HS-5 (cell line): Measurements from ENCODE around the gene SETDB1.

Experiments
- DNase-seq: peaks from one replicate; pipeline ENCODE4 v3.0.0-alpha.2; 2012; ENCODE audit warnings: low read depth

Gene SETDB1

DNA sequence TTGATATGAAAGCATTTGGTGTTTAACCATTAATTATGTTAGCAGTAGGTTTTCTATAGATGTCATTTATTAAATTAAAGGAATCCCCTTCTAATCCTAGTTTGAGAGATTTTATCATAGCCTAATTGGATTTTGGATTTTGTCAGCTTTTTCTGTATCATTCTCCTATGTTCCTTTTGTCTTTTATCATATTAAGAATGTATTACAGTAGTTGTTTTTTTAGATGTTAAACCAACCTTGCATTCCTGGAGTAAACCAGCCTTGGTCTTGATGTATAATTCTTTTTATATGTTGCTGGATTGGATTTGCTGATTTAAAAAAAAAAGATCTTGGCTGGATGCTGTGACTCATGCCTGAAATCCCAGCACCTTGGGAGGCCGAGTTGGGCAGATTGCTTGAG, 5.6 kb downstream of the SETDB1 start:
- DNase-seq: no peak

DNA sequence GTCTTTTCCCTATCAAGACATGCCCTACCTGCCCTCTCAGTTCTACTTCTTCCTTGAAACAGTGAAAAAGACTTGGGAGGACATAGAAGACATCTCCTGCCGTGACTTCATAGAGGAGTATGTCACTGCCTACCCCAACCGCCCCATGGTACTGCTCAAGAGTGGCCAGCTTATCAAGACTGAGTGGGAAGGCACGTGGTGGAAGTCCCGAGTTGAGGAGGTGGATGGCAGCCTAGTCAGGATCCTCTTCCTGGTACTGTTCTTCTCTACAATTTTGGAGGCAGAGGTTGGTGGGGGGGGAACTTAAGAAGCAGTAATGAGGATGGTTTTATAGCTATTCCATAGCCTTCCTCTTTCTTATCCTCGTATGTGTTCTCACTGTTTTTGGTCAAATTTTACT, 18.7 kb downstream of the SETDB1 start:
- DNase-seq: no peak

DNA sequence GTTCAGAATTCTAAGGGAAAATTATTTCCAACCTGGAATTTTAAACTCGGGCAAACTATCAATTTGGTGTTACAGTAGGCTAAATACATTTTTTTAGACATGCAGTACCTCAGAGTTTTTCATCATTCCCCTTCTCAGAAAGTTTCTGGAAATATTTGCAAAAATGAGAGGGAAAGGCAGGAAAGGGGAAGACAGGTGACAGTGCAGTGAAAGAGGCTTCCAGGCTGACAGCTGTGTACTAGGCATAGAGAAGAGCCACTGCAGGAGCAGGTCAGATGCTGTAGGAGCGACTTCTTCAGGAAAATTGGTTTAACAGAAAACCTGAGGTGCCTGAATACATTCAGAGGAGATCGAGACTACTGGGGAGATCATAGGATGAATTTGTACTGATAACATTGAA, 28.5 kb downstream of the SETDB1 start:
- DNase-seq: no peak

DNA sequence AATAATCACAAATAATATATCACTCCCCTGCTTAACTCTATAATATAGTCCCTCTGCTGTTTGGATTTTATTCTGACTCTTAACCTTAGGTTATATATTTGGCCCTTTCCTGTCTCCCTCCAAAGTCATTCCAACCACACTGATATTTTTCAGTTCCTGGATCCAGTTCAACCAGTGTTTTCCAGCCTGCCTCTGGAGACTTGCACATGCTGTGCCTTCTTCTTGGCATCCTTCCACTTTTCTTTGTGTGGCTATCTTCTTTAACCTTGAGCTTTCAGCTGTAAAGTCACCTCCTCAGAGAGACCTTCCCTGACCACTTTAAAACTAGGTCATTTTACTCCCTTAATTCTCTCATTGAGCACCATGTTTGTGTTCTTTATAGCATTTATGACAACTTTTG, 29.1 kb downstream of the SETDB1 start:
- DNase-seq: no peak

DNA sequence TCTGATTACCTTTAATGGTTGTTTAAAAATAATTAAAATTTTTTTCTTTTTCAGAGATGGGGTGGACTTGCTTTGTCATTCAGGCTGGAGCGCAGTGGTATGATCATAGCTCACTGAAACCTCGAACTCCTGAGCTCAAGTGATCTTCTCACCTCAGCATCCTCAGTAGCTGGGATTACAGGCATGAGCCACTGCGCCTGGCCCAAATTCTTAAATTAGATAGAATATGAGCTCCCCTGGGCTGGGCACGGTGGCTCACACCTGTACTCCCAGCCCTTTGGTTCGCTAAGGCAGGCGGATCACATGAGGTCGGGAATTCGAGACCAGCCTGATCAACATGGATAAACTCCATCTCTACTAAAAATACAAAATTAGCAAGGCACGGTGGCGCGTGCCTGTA, 31.5 kb downstream of the SETDB1 start:
- no peak for DNase-seq

DNA sequence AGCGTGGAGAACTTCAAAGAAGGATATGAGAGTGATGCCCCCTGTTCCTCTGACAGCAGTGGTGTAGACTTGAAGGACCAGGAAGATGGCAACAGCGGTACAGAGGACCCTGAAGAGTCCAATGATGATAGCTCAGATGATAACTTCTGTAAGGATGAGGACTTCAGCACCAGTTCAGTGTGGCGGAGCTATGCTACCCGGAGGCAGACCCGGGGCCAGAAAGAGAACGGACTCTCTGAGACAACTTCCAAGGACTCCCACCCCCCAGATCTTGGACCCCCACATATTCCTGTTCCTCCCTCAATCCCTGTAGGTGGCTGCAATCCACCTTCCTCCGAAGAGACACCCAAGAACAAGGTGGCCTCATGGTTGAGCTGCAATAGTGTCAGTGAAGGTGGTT, 34.5 kb downstream of the SETDB1 start:
- no peak for DNase-seq

DNA sequence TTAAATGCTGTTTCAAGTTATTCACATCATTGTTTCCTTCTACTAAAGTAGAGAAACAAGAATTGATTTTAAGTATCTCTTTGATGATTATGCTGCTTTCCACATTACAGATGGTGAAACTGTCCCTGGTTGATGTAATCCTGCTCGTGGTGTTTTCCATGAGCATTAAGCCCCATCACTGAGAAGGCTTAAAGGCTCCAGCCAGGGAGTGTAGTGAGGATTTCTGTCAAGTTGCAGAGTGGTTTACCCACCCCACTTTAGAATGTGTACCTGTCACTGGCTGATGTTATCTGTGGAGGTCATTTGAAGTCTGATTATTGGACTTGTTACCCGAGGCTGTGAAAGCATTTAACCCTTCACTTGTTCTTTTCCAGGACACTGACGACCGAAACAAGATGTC, 35.6 kb downstream of the SETDB1 start:
- DNase-seq: no peak

DNA sequence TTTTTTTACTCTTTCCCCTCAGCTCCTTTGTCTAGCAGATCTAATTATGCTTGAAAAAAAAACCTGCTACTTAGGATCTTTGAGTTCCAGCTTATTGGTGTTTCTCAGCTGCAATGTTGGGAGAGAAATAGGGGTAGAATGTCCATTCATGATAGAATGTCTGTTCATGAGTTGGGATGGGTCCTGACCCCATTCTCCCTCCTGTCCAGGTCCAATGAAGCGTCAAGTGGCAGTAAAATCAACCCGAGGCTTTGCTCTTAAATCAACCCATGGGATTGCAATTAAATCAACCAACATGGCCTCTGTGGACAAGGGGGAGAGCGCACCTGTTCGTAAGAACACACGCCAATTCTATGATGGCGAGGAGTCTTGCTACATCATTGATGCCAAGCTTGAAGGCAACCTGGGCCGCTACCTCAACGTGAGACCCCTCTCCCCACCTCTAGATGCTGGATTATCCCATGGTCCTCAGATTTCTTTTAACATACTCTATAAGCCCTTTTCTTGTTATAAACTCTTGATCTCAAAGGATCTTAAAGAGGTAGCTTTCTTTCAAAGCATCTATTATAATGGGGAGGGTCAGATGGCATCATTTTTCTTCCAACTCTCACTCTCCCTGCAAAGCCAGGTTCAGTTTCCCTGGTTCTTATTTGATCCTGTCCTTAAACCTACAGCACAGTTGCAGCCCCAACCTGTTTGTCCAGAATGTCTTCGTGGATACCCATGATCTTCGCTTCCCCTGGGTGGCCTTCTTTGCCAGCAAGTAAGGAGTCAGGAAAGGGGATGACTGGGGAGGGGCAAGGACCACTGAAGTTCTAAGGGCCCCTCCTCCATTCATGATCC, 37.4 kb downstream of the SETDB1 start:
- DNase-seq: no peak

DNA sequence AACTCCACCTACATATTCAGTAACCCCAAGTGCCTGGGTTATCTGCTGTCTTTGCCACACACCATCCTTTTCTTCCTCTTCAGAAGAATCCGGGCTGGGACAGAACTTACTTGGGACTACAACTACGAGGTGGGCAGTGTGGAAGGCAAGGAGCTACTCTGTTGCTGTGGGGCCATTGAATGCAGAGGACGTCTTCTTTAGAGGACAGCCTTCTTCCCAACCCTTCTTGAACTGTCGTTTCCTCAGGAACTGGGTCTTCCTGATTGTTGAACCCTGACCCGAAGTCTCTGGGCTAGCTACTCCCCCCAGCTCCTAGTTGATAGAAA, 38.0 kb downstream of the SETDB1 start:
- DNase-seq: no peak

DNA sequence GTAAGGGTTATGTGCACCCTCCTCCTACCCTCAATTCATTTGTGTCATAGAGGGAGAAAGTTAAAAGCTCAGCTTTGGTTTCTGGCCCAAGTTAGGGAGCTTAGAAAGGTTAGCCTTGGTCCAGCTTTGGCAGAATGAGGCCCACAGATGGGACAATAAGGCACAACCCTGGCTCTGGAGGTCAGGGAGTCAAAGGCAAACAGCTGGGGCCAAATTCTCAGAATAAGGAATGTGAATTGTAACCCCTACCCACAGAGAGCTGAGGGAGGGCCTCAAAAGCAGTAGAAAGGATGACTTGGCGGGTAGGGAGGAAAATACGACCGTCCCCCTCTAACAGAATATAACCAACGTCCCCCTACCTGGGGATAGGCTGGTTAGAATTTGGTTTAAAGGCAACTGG, 39.4 kb downstream of the SETDB1 start:
- DNase-seq: no peak

DNA sequence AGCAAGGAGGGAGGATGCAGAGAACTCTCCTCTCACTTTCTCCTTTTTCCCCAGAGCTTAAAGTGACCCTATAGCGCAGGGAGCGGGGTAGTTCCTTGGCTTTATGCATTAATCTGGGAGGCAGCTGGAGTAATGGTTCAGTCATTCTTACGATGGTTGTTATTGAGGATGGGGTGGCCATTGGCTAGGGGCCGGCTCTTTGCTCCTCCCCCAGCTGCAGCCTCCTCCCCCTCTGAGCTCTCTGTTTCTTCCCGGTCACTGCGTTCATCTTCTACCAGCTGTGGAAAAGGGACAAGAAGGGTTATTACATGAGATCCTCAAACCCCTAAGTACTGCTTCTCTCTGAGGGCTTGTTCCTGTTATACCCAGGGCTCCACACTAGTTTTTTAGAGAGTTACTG, 39.8 kb downstream of the SETDB1 start:
- DNase-seq: no peak

DNA sequence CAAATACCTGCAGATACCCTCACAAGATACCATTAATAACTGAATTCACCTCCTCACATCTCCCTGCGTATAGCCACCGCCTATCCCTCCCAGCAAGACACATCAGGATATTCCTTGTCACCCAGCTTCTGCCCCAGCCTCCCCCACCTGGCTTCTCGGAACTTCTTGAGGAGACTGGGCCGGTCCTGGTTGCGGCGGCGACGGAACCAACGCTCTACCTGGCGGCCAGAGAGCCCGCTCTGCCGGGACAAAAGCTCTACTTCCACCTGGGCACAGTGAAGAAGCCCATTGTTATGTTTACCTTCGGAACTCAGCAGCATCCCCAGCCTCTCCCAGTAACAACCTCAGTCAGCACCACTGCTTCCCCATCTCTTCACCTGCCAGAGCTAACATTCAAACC, 41.8 kb downstream of the SETDB1 start:
- no peak for DNase-seq

DNA sequence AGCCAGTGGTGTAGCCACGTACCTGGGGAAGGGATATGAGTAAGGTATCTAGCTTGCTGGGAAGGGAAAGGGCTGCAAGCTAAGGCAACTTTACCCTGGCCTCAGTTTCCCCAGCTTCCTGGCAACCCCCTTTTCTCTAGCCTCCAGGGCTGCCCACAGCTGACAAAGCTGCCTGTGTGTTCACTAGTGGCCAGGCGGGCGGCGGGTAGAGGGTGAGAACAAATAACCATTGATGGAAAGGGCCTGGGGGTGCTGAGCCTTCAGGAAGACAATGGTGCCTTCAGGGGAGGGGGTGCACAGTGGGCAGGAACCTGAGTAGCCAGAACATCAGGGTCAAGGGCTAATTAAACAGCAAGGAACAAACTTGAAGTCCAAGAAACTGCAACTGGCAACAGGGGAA, 42.3 kb downstream of the SETDB1 start:
- no peak for DNase-seq

DNA sequence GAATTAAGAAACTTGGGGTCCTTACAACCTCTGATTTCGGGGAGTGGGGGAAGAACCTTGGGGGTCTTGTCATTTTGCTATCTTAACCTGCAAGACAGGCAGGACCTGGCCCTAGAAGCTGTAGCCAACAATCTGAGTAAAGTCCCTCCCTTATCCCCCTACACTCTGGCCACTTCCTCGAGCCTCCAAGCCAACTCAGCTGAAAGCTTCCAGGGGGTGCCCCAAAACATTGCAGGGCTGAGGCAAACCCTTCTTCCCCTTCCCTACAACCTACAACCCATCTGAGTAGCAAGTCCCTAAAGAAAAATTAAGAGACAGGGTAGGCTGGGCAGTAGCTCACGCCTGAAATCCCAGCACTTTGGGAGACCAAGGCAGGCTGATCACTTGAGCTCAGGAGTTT, 43.5 kb downstream of the SETDB1 start:
- DNase-seq: no peak

DNA sequence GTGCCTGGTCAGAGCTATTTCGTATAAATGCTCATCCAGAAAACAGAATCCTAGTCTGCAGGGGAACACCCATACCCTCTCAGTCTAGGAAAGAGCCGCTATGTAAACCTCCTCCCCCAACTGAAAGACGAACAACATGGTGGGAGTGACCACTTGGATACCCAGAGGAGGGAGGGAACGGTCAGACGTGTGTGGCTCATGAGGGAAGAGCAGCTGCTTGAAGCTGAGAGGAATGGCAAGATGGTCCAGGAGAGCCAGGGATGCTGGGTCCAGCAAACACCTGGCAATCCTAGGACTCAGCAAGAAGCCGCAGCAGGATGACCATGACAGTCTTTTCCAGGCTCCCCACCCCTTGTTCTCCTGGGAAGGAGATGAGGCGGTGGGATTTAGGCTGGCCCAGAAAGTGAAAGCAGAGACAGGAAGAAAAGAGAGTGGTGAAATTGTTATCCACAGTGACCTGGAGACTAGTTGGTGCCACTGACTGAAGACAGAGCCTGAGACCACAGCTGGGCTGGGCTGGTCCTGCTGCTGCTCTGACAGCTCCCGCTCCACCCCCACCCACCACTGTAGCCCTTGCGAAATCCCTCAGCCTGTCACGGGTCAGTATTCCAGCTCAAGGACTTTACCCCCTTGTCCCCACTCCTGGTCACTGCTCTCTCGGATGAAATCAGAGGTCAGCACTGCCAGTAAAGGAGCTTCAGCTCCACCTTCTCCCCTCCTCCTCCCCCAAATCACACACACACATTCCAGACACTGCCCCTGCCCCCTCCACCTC, 44.8 kb downstream of the SETDB1 start:
- no peak for DNase-seq

DNA sequence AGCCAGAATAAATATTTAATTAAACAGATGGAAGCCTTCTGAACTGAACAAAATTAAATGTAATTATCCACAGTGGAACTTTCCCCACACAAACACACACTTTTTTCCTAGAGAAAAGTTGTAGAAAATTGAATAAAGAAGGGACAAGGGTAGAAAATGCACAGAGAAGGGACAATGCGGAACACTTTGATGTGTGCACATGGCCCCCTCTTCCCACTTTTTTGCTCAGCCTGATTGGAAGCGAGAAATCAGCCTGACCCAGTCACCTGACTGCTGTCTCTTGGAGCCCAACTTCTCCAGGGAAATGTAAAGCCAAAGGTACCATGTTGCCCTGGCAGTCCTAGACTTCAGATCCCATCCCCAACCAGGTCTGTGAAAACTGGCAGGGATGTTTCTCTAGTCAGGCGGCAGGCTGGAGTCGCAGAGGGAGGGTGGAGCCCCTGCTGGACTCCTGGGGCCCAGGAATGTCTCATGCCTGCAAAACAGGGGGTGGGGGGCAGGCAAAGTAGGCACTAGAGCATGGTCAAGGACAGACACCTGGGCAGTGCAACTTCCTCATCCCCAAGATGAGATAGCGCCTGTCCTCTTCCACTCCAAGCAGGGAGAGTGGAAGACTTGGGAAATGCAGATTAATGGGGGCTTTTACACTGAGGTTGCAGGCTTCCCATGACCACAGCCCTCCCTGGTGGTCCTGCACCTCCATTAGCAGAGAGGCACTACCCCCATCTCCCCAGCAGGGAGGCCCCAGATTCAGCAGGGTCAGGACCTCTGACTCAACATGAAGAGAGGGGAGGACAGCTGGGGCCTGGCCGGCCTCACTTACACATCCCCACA, 45.6 kb downstream of the SETDB1 start:
- DNase-seq: no peak

DNA sequence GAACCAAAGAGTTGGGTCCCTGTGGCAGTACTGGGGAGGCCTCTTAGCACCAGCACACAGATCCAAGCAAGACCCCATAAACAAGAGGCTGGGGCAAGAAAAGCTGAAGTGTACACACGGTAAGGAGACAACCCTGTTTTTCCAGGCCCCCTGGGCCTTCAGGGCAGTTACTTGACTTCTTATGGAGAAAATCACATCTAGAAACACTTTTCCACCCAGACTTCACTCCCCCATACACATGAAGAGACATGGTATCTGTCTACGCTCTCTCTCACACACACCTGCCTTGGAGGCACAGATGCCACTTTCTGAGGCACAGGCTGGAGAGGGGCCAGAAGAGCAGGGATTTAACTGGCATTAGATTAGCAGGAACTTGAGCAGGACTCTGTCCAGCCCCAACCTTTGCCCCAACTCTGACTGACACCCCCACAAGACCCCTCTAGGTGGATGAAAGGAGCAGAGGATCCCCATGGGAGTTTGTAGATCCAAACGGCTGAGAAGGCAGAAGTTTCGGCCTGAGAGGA, 46.3 kb downstream of the SETDB1 start:
- DNase-seq: no peak

DNA sequence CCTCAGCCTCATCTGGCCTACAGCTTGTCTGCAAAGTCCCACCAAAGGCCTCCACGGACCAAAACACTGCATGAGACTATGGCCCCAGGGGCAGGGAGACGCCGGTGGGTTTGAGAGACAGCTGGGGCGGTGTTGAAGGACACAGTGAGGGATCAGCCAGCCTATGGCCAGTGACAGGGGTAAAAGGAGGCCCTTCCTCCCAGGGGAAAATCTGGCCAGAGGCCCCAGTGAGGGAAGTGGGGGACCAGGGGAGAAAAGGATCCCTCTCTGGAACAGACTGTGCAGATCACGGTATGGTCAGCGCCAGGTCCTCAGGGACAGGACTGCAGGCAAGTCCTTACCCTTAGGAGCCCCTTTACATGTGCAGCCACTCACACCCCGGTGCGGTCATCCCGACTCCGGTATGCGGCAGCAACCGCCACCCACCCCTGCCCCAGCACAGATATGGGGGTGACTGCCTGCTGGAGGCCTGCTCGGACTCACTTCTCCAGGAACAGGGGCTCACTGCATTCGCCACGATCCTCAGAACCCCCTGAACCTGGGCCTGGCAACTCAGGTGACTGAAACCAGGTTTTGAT, 47.2 kb downstream of the SETDB1 start:
- DNase-seq: no peak

DNA sequence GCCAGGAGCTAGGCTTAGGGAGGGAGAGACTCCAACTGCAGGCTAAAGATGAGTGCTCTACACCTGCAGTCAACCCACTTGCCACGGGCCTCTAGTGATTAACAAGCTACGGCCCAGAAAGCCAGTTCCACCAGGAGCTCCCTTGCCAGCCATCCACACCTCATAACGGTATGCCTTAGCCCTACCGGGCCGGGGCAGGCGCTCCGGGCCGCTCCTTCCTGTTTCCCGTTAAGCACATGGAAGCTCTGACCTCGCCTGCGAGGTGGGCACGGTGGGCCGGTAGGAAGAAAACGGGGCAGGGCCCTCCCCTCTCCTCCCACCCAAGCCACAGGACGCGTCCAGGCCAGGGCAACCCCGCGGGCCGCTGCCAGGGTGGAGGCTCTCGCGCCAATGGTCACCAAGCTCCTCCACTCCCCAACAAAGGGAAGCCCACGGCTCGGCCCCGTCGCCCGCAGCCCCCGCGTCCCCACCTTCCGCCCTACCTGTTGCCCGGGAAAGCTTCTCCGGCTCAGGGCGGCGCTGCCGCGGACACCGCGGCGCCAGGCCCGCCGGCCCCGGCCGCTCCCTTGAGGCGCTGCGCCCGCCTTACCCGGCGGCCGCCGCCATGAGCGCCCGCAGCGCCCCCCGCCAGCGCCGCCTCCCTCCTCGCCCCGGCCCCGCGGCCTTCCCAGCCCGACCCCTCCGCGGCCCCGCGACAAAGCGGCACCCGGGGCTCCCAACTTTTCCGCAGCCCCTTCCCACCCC, 47.8 kb downstream of the SETDB1 start:
- no peak for DNase-seq

DNA sequence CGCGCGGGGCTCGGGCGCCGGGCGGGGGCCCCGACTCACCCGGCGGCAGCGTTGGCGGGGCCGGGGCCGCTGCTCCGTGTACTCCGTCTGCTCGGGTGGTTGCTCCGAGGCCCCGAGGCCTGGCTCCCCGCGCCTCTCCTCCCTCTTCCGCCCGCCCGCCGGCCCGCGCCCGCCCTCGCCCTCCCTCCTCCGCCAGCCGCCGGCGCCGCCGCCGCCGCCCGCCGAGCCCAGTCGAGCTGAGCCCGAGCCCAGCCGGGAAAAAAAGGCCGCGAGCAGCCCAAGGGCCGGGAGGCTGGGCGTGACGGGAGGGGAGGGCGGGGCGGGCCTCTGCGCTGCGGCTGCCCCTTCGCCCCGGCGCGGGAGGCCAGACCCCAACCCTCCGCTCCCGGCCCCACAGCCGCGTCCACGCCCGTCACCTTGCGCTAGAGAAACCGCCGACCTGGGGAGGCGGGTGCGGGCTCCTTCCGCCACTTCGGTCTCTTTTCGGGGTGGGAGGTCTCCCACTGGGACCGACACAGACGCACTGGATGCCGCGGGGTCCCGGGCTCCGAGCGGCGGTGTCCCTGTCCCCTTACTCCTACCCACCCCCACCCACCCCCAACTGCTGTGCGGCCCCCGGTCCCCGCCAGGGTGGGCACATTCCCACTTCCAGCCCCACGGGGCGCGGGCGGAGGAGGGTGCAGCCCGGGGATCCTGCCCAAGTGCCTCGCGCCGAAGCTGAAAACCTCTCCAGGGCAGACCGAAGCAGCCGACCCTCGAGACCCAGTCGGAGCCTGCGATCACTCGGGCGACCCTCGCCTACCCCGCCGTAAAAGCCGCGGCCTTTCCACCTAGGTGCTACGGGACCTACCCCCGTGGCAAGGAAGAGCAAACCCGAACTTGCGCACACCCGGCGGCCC, 48.7 kb downstream of the SETDB1 start, which contains the start of gene CERS2:
Gene CERS2 (minus strand): TSS at position 256 of the 899 bp plus-strand sequence. CDS start 5,745 bp downstream, outside the sequence.
- no peak for DNase-seq
